AG09309 (cell line): ENCODE results near the gene NHSL1.

ENCODE experiments used
- DNase-seq: peaks from one replicate; pipeline ENCODE4 v3.0.0-alpha.2; 2010; ENCODE audit warnings: low read depth
- H3K4me3 ChIP-seq: 2 replicates; pipeline ENCODE4 v1.5.1; 2011; ENCODE audit warnings: mild to moderate bottlenecking, low read depth, low read length, moderate library complexity; ENCODE audit not compliant: control insufficient read depth
- CTCF ChIP-seq: IDR thresholded peaks from 2 replicates; pipeline ENCODE4 v1.5.1; 2011; ENCODE audit warnings: mild to moderate bottlenecking, low read depth, low read length, inconsistent platforms; ENCODE audit not compliant: insufficient read depth, control insufficient read depth; ENCODE audit errors: missing control alignments

Gene NHSL1

GRCh38 chr6:138441965-138442364 lies 57.3 kb downstream of the NHSL1 start:
- no peak for DNase-seq
- no peak overlapping the region for H3K4me3 ChIP-seq
- no peak for TF ChIP-seq CTCF

GRCh38 chr6:138440758-138441357 lies 58.4 kb downstream of the NHSL1 start:
- no peak for DNase-seq
- no peak for TF ChIP-seq CTCF
- no peak overlapping the region for H3K4me3 ChIP-seq

- no peak overlapping the region for H3K4me3 ChIP-seq
- TF ChIP-seq CTCF = no peak
- no peak for DNase-seq
Measured at GRCh38 chr6:138440296-138440695, 59.0 kb downstream of the NHSL1 start.

GRCh38 chr6:138439546-138439945 lies 59.7 kb downstream of the NHSL1 start:
- TF ChIP-seq CTCF = no peak
- no peak for DNase-seq
- H3K4me3 ChIP-seq = no peak overlapping the region

GRCh38 chr6:138434925-138435324 lies 64.4 kb downstream of the NHSL1 start:
- no peak for DNase-seq
- TF ChIP-seq CTCF = no peak
- no peak overlapping the region for H3K4me3 ChIP-seq

GRCh38 chr6:138434096-138434495 lies 65.2 kb downstream of the NHSL1 start:
- no peak for TF ChIP-seq CTCF
- DNase-seq = no peak
- no peak overlapping the region for H3K4me3 ChIP-seq

GRCh38 chr6:138432063-138432356 lies 67.3 kb downstream of the NHSL1 start:
- DNase-seq = no peak
- H3K4me3 ChIP-seq = no peak overlapping the region
- TF ChIP-seq CTCF = no peak
